Thyroid gland (tissue), 4 donors: ENCODE data around the gene MAP3K3. TPM values are rescaled to one million over a fixed set of nuclear protein-coding genes. Genes with fewer than 3 reads are reported as not detected.

Experiments used
- DNase-seq, 2 donors: peaks; one replicate each; pipeline ENCODE4 v3.0.0-alpha.2; 2019
- H3K27ac ChIP-seq, 3 donors: fragments of 200-600 bp; sonication (generic); 1 replicate in 2 of 3; 2 replicates in 1 of 3; pipeline ENCODE4 v1.5.1; 2016 to 2019; ENCODE audit warnings: mild to moderate bottlenecking in 1 of 3, moderate library complexity in 1 of 3
- H3K27me3 ChIP-seq: fragments of 200-600 bp; sonication (generic); one replicate; pipeline ENCODE4 v1.5.1; 2019
- H3K36me3 ChIP-seq, 2 donors: fragments of 200-600 bp; sonication (generic); one replicate each; pipeline ENCODE4 v1.5.1; 2016 to 2019
- H3K4me1 ChIP-seq, 2 donors: fragments of 200-600 bp; sonication (generic); one replicate each; pipeline ENCODE4 v1.5.1; 2017 to 2019
- H3K4me3 ChIP-seq, 3 donors: fragments of 200-600 bp; sonication (generic); replicated peaks in 1 of 3; 1 replicate in 2 of 3; 2 replicates in 1 of 3; pipeline ENCODE4 v1.5.1; 2016; ENCODE audit warnings: mild to moderate bottlenecking in 1 of 3
- H3K9me3 ChIP-seq: fragments of 200-600 bp; sonication (generic); one replicate; pipeline ENCODE4 v1.5.1; 2017
- CTCF ChIP-seq, 6 experiments: fragments of 200-600 bp in 3 of 6; fragments of 450-650 bp in 3 of 6; sonication (generic) in 3 of 6; IDR thresholded peaks; one replicate each; pipeline ENCODE4 v1.5.1; 2016 to 2019; ENCODE audit warnings: antibody characterized with exemption in 6 of 6, mild to moderate bottlenecking in 2 of 6, inconsistent platforms in 1 of 6, moderate library complexity in 1 of 6
- POLR2A ChIP-seq, 2 donors: fragments of 450-650 bp; IDR thresholded peaks; one replicate each; pipeline ENCODE4 v1.6.1; 2017; ENCODE audit warnings: antibody characterized with exemption in 2 of 2, mild to moderate bottlenecking in 2 of 2, moderate library complexity in 1 of 2
- WGBS, 2 donors: methylation state at CpG; one replicate each; pipeline ENCODE4 v1.1.5; 2017; 5-methylcytosine and 5-hydroxymethylcytosine counted together
- intact Hi-C: fragments of 100-400 bp; cut with DNase I; formaldehyde crosslinking; loops from one replicate; pipeline ENCODE4 v1.15.1; 2023
- total RNA-seq, 4 donors: library from RNA; depleted of rRNA; stranded (reverse); fragments of >200 nt; gene quantifications; one replicate each; pipeline ENCODE4 v1.2.3, GENCODE V29; 2016

MAP3K3 gene
- total RNA-seq, 4 donors from 2014 or later = 38.6 to 68.0 (median 43.8) TPM

- DNase-seq = no peak
- H3K27ac ChIP-seq = no peak overlapping the region
- 89 to 92% methylated on average over 19 of the region's 19 CpGs for WGBS, 2 donors
- peaks cover 6 to 21% of the 10 kb centered on the region in 2 donors for H3K4me1 ChIP-seq
- peaks cover 0 to 22% of the 10 kb centered on the region in 2 donors for H3K36me3 ChIP-seq
- no peak for TF ChIP-seq CTCF (IDR thresholded peaks at IDR 0.05)
- TF ChIP-seq POLR2A (IDR thresholded peaks at IDR 0.05) = no peak
- no peaks in the 10 kb centered on the region for H3K27me3 ChIP-seq
- no peak overlapping the region for H3K4me3 ChIP-seq
- H3K9me3 ChIP-seq = no peaks in the 10 kb centered on the region
- intact Hi-C loops = no loop called here
These were observed 79.9 kb downstream of the MAP3K3 start for GRCh38 chr17:63701868-63702720.

GRCh38 chr17:63702721-63703015, 80.5 kb downstream of the MAP3K3 start:
- WGBS, 2 donors = 88 to 92% methylated on average over 6 of the region's 6 CpGs
- TF ChIP-seq CTCF (IDR thresholded peaks at IDR 0.05) (no peak), POLR2A (IDR thresholded peaks at IDR 0.05) (no peak)
- Histone ChIP-seq H3K4me3 (no peak overlapping the region), H3K9me3 (no peaks in the 10 kb centered on the region), H3K27ac (no peak overlapping the region), H3K27me3 (no peaks in the 10 kb centered on the region), H3K36me3 (peaks cover 0 to 22% of the 10 kb centered on the region in 2 donors), H3K4me1 (peaks cover 6 to 21% of the 10 kb centered on the region in 2 donors)
- intact Hi-C loops = no loop called here
- no peak for DNase-seq

- Histone ChIP-seq H3K9me3 (no peaks in the 10 kb centered on the region), H3K4me3 (no peak overlapping the region), H3K27ac (no peak overlapping the region), H3K36me3 (peaks cover 0 to 22% of the 10 kb centered on the region in 2 donors), H3K27me3 (no peaks in the 10 kb centered on the region), H3K4me1 (peaks cover 6 to 21% of the 10 kb centered on the region in 2 donors)
- intact Hi-C loops = no loop called here
- DNase-seq = no peak
- TF ChIP-seq POLR2A (IDR thresholded peaks at IDR 0.05) (no peak), CTCF (IDR thresholded peaks at IDR 0.05) (no peak)
- WGBS, 2 donors = 82 to 87% methylated on average over 5 of the region's 5 CpGs
These were observed 80.8 kb downstream of the MAP3K3 start for GRCh38 chr17:63703029-63703428.

GRCh38 chr17:63703556-63704258, 81.5 kb downstream of the MAP3K3 start:
- DNase-seq = no peak
- Histone ChIP-seq H3K4me3 (no peak overlapping the region), H3K27me3 (no peaks in the 10 kb centered on the region), H3K4me1 (peaks cover 6 to 17% of the 10 kb centered on the region in 2 donors), H3K9me3 (no peaks in the 10 kb centered on the region), H3K27ac (no peak overlapping the region), H3K36me3 (peaks cover 1 to 22% of the 10 kb centered on the region in 2 donors)
- WGBS, 2 donors = 92 to 93% methylated on average over 16 of the region's 16 CpGs
- intact Hi-C loops = no loop called here
- TF ChIP-seq CTCF (IDR thresholded peaks at IDR 0.05) (no peak), POLR2A (IDR thresholded peaks at IDR 0.05) (no peak)

DNA sequence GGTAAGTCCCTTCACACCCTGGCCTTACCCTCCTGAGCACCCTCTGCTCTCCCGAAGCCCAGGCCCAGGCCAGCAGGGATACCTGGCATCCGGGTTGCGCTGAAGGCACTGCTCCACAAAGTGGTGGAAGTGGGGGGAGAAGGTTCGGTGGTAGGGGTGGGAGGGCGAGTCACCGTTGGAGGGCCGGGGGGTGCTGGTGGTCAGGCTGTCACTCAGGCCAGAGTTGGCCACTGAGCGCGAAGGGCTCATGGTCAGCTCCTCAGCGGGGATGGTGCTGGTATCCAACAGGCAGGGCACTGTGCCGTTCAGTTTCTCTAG, 82.0 kb downstream of the MAP3K3 start:
- H3K27ac ChIP-seq = no peak overlapping the region
- H3K4me1 ChIP-seq = peaks cover 1 to 12% of the 10 kb centered on the region in 2 donors
- H3K4me3 ChIP-seq = no peak overlapping the region
- H3K9me3 ChIP-seq = no peaks in the 10 kb centered on the region
- DNase-seq = no peak
- H3K36me3 ChIP-seq = peaks cover 6 to 22% of the 10 kb centered on the region in 2 donors
- no peaks in the 10 kb centered on the region for H3K27me3 ChIP-seq
- 87 to 94% methylated on average over 11 of the region's 11 CpGs for WGBS, 2 donors
- TF ChIP-seq CTCF (IDR thresholded peaks at IDR 0.05) (no peak), POLR2A (IDR thresholded peaks at IDR 0.05) (no peak)
- intact Hi-C loops = no loop called here
